ENCODE results near the gene PLEKHG4B. TPM values are rescaled to one million over a fixed set of nuclear protein-coding genes. Genes with fewer than 3 reads are reported as not detected.

The PLEKHG4B gene
- total and polyA plus RNA-seq, 2 of the 8 experiments (the other 6 are each of a cell fraction or from before 2014, with no cell fraction given): 31.1 to 43.6 TPM

DNA sequence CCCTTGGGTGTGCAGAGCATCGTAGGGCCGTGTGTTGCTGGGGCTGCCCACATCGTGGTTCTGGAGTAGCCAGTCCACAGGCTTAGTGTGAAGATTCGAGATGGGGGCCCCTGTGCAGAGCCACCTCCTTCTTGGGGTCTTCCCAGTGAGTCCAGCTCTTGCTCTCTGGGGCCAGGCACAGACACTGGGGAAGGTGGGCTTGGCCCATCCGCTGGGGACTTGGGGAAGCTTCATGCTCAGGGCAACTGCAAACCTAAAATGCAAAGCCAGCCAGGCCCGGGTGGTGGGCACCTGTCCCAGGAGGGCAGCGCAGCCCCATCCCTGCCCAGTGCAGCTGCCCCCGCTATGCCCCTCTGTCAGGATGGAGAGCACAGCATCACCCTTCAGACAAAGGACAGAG is 53.0 kb downstream of the PLEKHG4B start (continued):
- TF ChIP-seq, protein P1, sequence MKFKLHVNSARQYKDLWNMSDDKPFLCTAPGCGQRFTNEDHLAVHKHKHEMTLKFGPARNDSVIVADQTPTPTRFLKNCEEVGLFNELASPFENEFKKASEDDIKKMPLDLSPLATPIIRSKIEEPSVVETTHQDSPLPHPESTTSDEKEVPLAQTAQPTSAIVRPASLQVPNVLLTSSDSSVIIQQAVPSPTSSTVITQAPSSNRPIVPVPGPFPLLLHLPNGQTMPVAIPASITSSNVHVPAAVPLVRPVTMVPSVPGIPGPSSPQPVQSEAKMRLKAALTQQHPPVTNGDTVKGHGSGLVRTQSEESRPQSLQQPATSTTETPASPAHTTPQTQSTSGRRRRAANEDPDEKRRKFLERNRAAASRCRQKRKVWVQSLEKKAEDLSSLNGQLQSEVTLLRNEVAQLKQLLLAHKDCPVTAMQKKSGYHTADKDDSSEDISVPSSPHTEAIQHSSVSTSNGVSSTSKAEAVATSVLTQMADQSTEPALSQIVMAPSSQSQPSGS (IDR thresholded peaks at IDR 0.05; ENCODE audit: low read length): no peak
- no peak for TF ChIP-seq RNF2 (IDR thresholded peaks at IDR 0.05; ENCODE audit: borderline replicate concordance, low read depth, low read length, missing control alignments, poor library complexity, severe bottlenecking)
